ENCODE results near the gene ARNT2.

- no peak for TF ChIP-seq CTCF (IDR thresholded peaks at IDR 0.05)
- TF ChIP-seq EP300 (IDR thresholded peaks at IDR 0.05) = no peak
Observed at GRCh38 chr15:80450811-80451321, 46.7 kb downstream of the ARNT2 start.
